H1 (cell line): ENCODE data around the gene CCDC175. TPM values are rescaled to one million over a fixed set of nuclear protein-coding genes. Genes with fewer than 3 reads are reported as not detected.

Source experiments
- CTCF ChIA-PET: fragments of 300-600 bp; sonication (Branson Sonifier 250); formaldehyde crosslinking; loops from one replicate; lab custom pipeline; 2021; ENCODE audit not compliant: partially characterized antibody; lab: Charles Lee
- POLR2A ChIA-PET: fragments of 300-600 bp; sonication (Branson Sonifier 250); formaldehyde crosslinking; loops from one replicate; lab custom pipeline; 2021; ENCODE audit warnings: inconsistent platforms; ENCODE audit not compliant: partially characterized antibody; lab: Charles Lee
- DNase-seq, 2 experiments: peaks; one replicate each; pipeline versions ENCODE4 v3.0.0 to v3.0.0-alpha.2; 2010 to 2022; ENCODE audit warnings: low spot score in 2 of 2, low read depth in 1 of 2, mixed read lengths in 1 of 2
- FAIRE-seq: peaks from 2 replicates; lab custom pipeline; 2011; peaks lifted over from hg19 to GRCh38; lab: Jason Lieb, UNC
- H2AFZ ChIP-seq: 2 replicates; pipeline ENCODE4 v1.8.1; 2012; ENCODE audit warnings: low read length, inconsistent platforms
- H2AK5ac ChIP-seq: 2 replicates; pipeline ENCODE4 v1.6.1; 2013; ENCODE audit warnings: low read depth, low read length
- H2BK120ac ChIP-seq: replicated peaks from 2 replicates; pipeline ENCODE3; 2013; ENCODE audit warnings: low read depth, low read length, inconsistent platforms
- H2BK12ac ChIP-seq: 2 replicates; pipeline ENCODE4 v1.6.1; 2013; ENCODE audit warnings: low read depth, low read length
- H2BK15ac ChIP-seq: 2 replicates; pipeline ENCODE4 v1.6.1; 2013; ENCODE audit warnings: low read length
- H2BK20ac ChIP-seq: 2 replicates; pipeline ENCODE4 v1.6.1; 2013; ENCODE audit warnings: low read length
- H2BK5ac ChIP-seq: 2 replicates; pipeline ENCODE4 v1.6.1; 2013; ENCODE audit warnings: low read depth, low read length
- H3K14ac ChIP-seq: 2 replicates; pipeline ENCODE4 v1.6.1; 2013; ENCODE audit warnings: inconsistent platforms; ENCODE audit not compliant: insufficient read length
- H3K18ac ChIP-seq: 2 replicates; pipeline ENCODE4 v1.6.1; 2013; ENCODE audit warnings: low read length; ENCODE audit errors: extremely low read depth
- H3K23ac ChIP-seq: 2 replicates; pipeline ENCODE4 v1.6.1; 2013; ENCODE audit warnings: inconsistent platforms; ENCODE audit not compliant: insufficient read length
- H3K23me2 ChIP-seq: 2 replicates; pipeline ENCODE4 v1.6.1; 2013; ENCODE audit warnings: low read depth, low read length
- H3K27ac ChIP-seq: 2 replicates; pipeline ENCODE4 v1.6.1; 2011; ENCODE audit warnings: low read depth, low read length, inconsistent platforms
- H3K27me3 ChIP-seq, 4 experiments: replicated peaks in 1 of 4; 1 replicate in 1 of 4; 2 replicates in 3 of 4; pipeline versions ENCODE4 v1.6.1 to v1.8.1; 2011 to 2013; ENCODE audit warnings: low read length in 3 of 4, mild to moderate bottlenecking in 3 of 4, inconsistent platforms in 2 of 4, mixed read lengths in 2 of 4, moderate library complexity in 1 of 4; ENCODE audit not compliant: control insufficient read depth in 3 of 4, insufficient read depth in 3 of 4; ENCODE audit errors: extremely low read depth in 1 of 4
- H3K36me3 ChIP-seq, 4 experiments: 2 replicates each; pipeline versions ENCODE4 v1.6.1 to v1.8.1; 2011 to 2013; ENCODE audit warnings: mild to moderate bottlenecking in 4 of 4, low read length in 3 of 4, moderate library complexity in 2 of 4, control low read depth in 1 of 4, inconsistent platforms in 1 of 4; ENCODE audit not compliant: insufficient read depth in 4 of 4, control insufficient read depth in 2 of 4
- H3K4ac ChIP-seq: replicated peaks from 2 replicates; pipeline ENCODE3; 2013; ENCODE audit warnings: low read length, low read depth, mixed read lengths, inconsistent platforms; ENCODE audit not compliant: insufficient read length
- H3K4me1 ChIP-seq, 4 experiments: replicated peaks in 1 of 4; 1 replicate in 1 of 4; 2 replicates in 3 of 4; pipeline versions ENCODE4 v1.6.1 to v1.8.1; 2011 to 2013; ENCODE audit warnings: low read length in 3 of 4, inconsistent platforms in 2 of 4, mixed read lengths in 1 of 4; ENCODE audit not compliant: insufficient read depth in 4 of 4, control insufficient read depth in 3 of 4
- H3K4me2 ChIP-seq, 2 experiments: 2 replicates each; pipeline versions ENCODE4 v1.6.1 to v1.8.1; 2011 to 2013; ENCODE audit warnings: low read depth in 2 of 2, low read length in 2 of 2, control low read depth in 1 of 2, inconsistent platforms in 1 of 2, mild to moderate bottlenecking in 1 of 2; ENCODE audit not compliant: insufficient read depth in 1 of 2
- H3K4me3 ChIP-seq, 4 experiments: fragments of 200-600, 300-600 bp in 1 of 4; sonication (generic), shearing (Covaris generic), sonication (Bioruptor Twin) in 1 of 4; 2 replicates each; pipeline versions ENCODE4 v1.5.1 to v1.8.1; 2011 to 2016; ENCODE audit warnings: low read length in 4 of 4, low read depth in 3 of 4, control low read depth in 2 of 4, inconsistent platforms in 2 of 4, mild to moderate bottlenecking in 2 of 4, mixed read lengths in 1 of 4, moderate library complexity in 1 of 4; ENCODE audit not compliant: insufficient read depth in 2 of 4; ENCODE audit errors: extremely low read depth in 1 of 4
- H3K56ac ChIP-seq: replicated peaks from 2 replicates; pipeline ENCODE3; 2013; ENCODE audit warnings: low read depth, mild to moderate bottlenecking, mixed read lengths, low read length, inconsistent platforms; ENCODE audit not compliant: insufficient read length
- H3K79me1 ChIP-seq: 2 replicates; pipeline ENCODE4 v1.6.1; 2013; ENCODE audit warnings: low read depth, low read length, control low read depth
- H3K79me2 ChIP-seq, 2 experiments: 2 replicates each; pipeline versions ENCODE4 v1.6.1 to v1.8.1; 2012 to 2013; ENCODE audit warnings: low read length in 2 of 2, mild to moderate bottlenecking in 2 of 2, inconsistent platforms in 1 of 2; ENCODE audit not compliant: insufficient read depth in 2 of 2, control insufficient read depth in 1 of 2
- H3K9ac ChIP-seq, 4 experiments: replicated peaks in 1 of 4; 1 replicate in 1 of 4; 2 replicates in 3 of 4; pipeline versions ENCODE4 v1.6.1 to v1.8.1; 2011 to 2013; ENCODE audit warnings: low read depth in 3 of 4, low read length in 3 of 4, control low read depth in 2 of 4, mild to moderate bottlenecking in 2 of 4, moderate library complexity in 2 of 4, inconsistent platforms in 1 of 4; ENCODE audit errors: extremely low read depth in 1 of 4
- H3K9me3 ChIP-seq, 2 experiments: 2 replicates each; pipeline versions ENCODE4 v1.6.1 to v1.8.1; 2012 to 2013; ENCODE audit warnings: mild to moderate bottlenecking in 2 of 2, moderate library complexity in 2 of 2, control low read depth in 1 of 2, inconsistent platforms in 1 of 2, low read depth in 1 of 2, low read length in 1 of 2, mixed read lengths in 1 of 2; ENCODE audit not compliant: insufficient read depth in 2 of 2
- H4K20me1 ChIP-seq, 2 experiments: replicated peaks in 1 of 2; 2 replicates each; pipeline versions ENCODE3 to v1.8.1; 2011 to 2013; ENCODE audit warnings: inconsistent platforms in 2 of 2, low read length in 2 of 2, mild to moderate bottlenecking in 1 of 2; ENCODE audit not compliant: insufficient read depth in 2 of 2, control insufficient read depth in 1 of 2
- H4K5ac ChIP-seq: 2 replicates; pipeline ENCODE4 v1.6.1; 2013; ENCODE audit warnings: low read length, low read depth, mixed read lengths, inconsistent platforms; ENCODE audit not compliant: insufficient read length
- H4K8ac ChIP-seq: 2 replicates; pipeline ENCODE4 v1.8.0; 2013; ENCODE audit warnings: mild to moderate bottlenecking, moderate library complexity, low read length, inconsistent platforms; ENCODE audit not compliant: insufficient read depth; ENCODE audit errors: extremely low read depth
- H4K91ac ChIP-seq: replicated peaks from 2 replicates; pipeline ENCODE3; 2013; ENCODE audit warnings: low read length, mixed read lengths, inconsistent platforms; ENCODE audit not compliant: insufficient read length
- BACH1 ChIP-seq: IDR thresholded peaks from 2 replicates; pipeline ENCODE4 v1.6.1; 2012; ENCODE audit warnings: low read length, improper control_type of control experiment
- BCL11A ChIP-seq, 2 experiments: IDR thresholded peaks; one replicate each; pipeline ENCODE4 v1.6.1; 2011; ENCODE audit warnings: low read depth in 2 of 2, low read length in 2 of 2, mild to moderate bottlenecking in 2 of 2
- BRCA1 ChIP-seq: IDR thresholded peaks from 2 replicates; pipeline ENCODE4 v1.6.1; 2012; ENCODE audit warnings: low read depth, low read length, improper control_type of control experiment
- CBX5 ChIP-seq: fragments of 300-800, 300-1000 bp; sonication (generic); IDR thresholded peaks from 2 replicates; pipeline ENCODE4 v1.7.1; 2016; ENCODE audit warnings: antibody characterized with exemption, low read length, low read depth
- CHD2 ChIP-seq: IDR thresholded peaks from 2 replicates; pipeline ENCODE4 v1.6.1; 2012; ENCODE audit warnings: low read length, improper control_type of control experiment
- E2F6 ChIP-seq: IDR thresholded peaks from 2 replicates; pipeline ENCODE4 v1.6.1; 2012; ENCODE audit warnings: inconsistent platforms
- EGR1 ChIP-seq: IDR thresholded peaks from 2 replicates; pipeline ENCODE4 v1.6.1; 2011; ENCODE audit warnings: low read depth, low read length, borderline replicate concordance
- EP300 ChIP-seq, 2 experiments: IDR thresholded peaks; 1 replicate in 1 of 2; 2 replicates in 1 of 2; pipeline ENCODE4 v1.6.1; 2011 to 2012; ENCODE audit warnings: low read depth in 2 of 2, low read length in 2 of 2, mild to moderate bottlenecking in 2 of 2, borderline replicate concordance in 1 of 2, inconsistent platforms in 1 of 2, moderate library complexity in 1 of 2
- FOSL1 ChIP-seq: IDR thresholded peaks from 2 replicates; pipeline ENCODE4 v1.6.1; 2011; ENCODE audit warnings: mild to moderate bottlenecking, low read depth, low read length, moderate library complexity; ENCODE audit not compliant: insufficient read depth
- HDAC6 ChIP-seq: IDR thresholded peaks from one replicate; pipeline ENCODE4 v1.7.1; 2012; ENCODE audit warnings: low read depth, mild to moderate bottlenecking, inconsistent platforms, low read length, moderate library complexity
- JUN ChIP-seq: IDR thresholded peaks from 2 replicates; pipeline ENCODE4 v1.6.1; 2011; ENCODE audit warnings: low read depth, mild to moderate bottlenecking, improper control_type of control experiment, low read length
- SP4 ChIP-seq: IDR thresholded peaks from 2 replicates; pipeline ENCODE4 v1.6.1; 2012; ENCODE audit warnings: low read length, inconsistent platforms
- SRF ChIP-seq: IDR thresholded peaks from 2 replicates; pipeline ENCODE4 v1.6.1; 2011; ENCODE audit warnings: mild to moderate bottlenecking, low read depth, low read length, moderate library complexity
- SUZ12 ChIP-seq: fragments of 200-600 bp; sonication (generic); IDR thresholded peaks from 2 replicates; pipeline ENCODE4 v1.6.1; 2012; ENCODE audit warnings: mild to moderate bottlenecking, inconsistent platforms, low read length, moderate library complexity, mixed read lengths
- TAF7 ChIP-seq: optimal IDR thresholded peaks from 2 replicates; pipeline ENCODE3; 2011; ENCODE audit warnings: low read depth, mild to moderate bottlenecking, inconsistent platforms, low read length, moderate library complexity, borderline replicate concordance
- WGBS, 2 experiments: shearing (Covaris generic) in 1 of 2; methylation state at CpG; one replicate each; pipeline versions ENCODE4 v1.1.6 to v1.1.7; 2013 to 2015; ENCODE audit warnings: low lambda C conversion rate in 2 of 2, mixed read lengths in 2 of 2, inconsistent platforms in 1 of 2, low coverage in 1 of 2, missing lambda C conversion rate in 1 of 2; ENCODE audit not compliant: insufficient replicate concordance in 2 of 2, insufficient coverage in 1 of 2, insufficient read length in 1 of 2; ENCODE audit errors: extremely low coverage in 1 of 2, missing lambda C conversion rate in 1 of 2; 5-methylcytosine and 5-hydroxymethylcytosine counted together
- polyA plus RNA-seq, 7 experiments: library from polyadenylated mRNA; depleted of rRNA in 3 of 7; stranded (reverse) in 5 of 7; unstranded in 2 of 7; fragments of >200 nt in 5 of 7; fragments of 200-250 nt in 2 of 7; gene quantifications; 1 replicate in 5 of 7; 2 replicates in 1 of 7; 4 replicates in 1 of 7; pipeline versions ENCODE4 v1.2.1 to v1.2.3, GENCODE V29; 2011 to 2013; ENCODE audit warnings: missing spikeins in 2 of 7, mixed read lengths in 2 of 7
- total RNA-seq: library from RNA; stranded (reverse); fragmentation: NEBNext Ultra II Directional; extraction: Animal tissue kit (Norgen Biotek cat#: 25700); gene quantifications from 2 replicates; pipeline ENCODE4 v1.2.1, GENCODE V29; 2021

The CCDC175 gene
- total and polyA plus RNA-seq, 2 of the 8 experiments (the other 6 are each of a cell fraction or from before 2014, with no cell fraction given) = 0.19 TPM; not detected in 1

- FAIRE-seq = no peak
- no peak overlapping the region for H3K56ac ChIP-seq
- TF ChIP-seq SUZ12 (no peak), BACH1 (no peak), EGR1 (no peak), BCL11A (IDR thresholded peaks at IDR 0.05; ENCODE audit: low read depth in 2 of 2, low read length in 2 of 2) (no peak), EP300 (IDR thresholded peaks at IDR 0.05; ENCODE audit: borderline replicate concordance in 1 of 2, low read depth in 2 of 2, low read length in 2 of 2) (no peak), SP4 (no peak), JUN (no peak), SRF (no peak), CBX5 (no peak), CHD2 (no peak), BRCA1 (no peak), FOSL1 (no peak), E2F6 (no peak), TAF7 (no peak), HDAC6 (no peak)
These were observed 56.4 kb downstream of the CCDC175 start for GRCh38 chr14:59520224-59520623.

More at GRCh38 chr14:59520224-59520623, 56.4 kb downstream of the CCDC175 start:
- no peaks in the 10 kb centered on the region for H4K20me1 ChIP-seq
- no peak overlapping the region for H3K27ac ChIP-seq
- WGBS, 2 experiments = 85% methylated on average over 3 of the region's 3 CpGs; no CpG with 5 or more reads in 1 of the 2 experiments
- no peak overlapping the region for H4K8ac ChIP-seq
- H3K36me3 ChIP-seq = no peaks in the 10 kb centered on the region
- no peak overlapping the region for H2BK20ac ChIP-seq
- no peaks in the 10 kb centered on the region for H3K9me3 ChIP-seq
- H3K79me1 ChIP-seq = no peaks in the 10 kb centered on the region
- no peak overlapping the region for H2BK12ac ChIP-seq
- no peak overlapping the region for H3K4ac ChIP-seq
- no peak overlapping the region for H3K4me3 ChIP-seq
- H2BK5ac ChIP-seq = no peak overlapping the region
- no peaks in the 10 kb centered on the region for H3K27me3 ChIP-seq
- no peaks in the 10 kb centered on the region for H3K23me2 ChIP-seq
- ChIA-PET POLR2A (no interaction called here), CTCF (interaction anchor here (1.4 to 2.1 kb wide), 2 partner anchors 13 to 57 kb away, joined by 6 to 10 read pairs; partner anchors contain the start of gene CCDC175)
- H4K5ac ChIP-seq = no peak overlapping the region
- no peaks in the 10 kb centered on the region for H3K79me2 ChIP-seq
- H2BK120ac ChIP-seq = no peak overlapping the region
- H3K9ac ChIP-seq = no peak overlapping the region
- no peak overlapping the region for H2AFZ ChIP-seq
- no peak overlapping the region for H2BK15ac ChIP-seq
- H3K14ac ChIP-seq = no peak overlapping the region
- no peak overlapping the region for H4K91ac ChIP-seq
- no peak overlapping the region for H3K4me2 ChIP-seq
- no peak overlapping the region for H2AK5ac ChIP-seq
- no peak overlapping the region for H3K23ac ChIP-seq
- no peak for DNase-seq
- H3K18ac ChIP-seq = no peak overlapping the region
- no peaks in the 10 kb centered on the region for H3K4me1 ChIP-seq
